ENCODE measurements around the gene MMD2.
A peak's percentile ranks its signal among the peaks of the same experiment; 100 is the strongest.
"Not testable (repeated sequence)": the region's sequence is repeated elsewhere in the genome, so short reads cannot be mapped to it uniquely, and the experiment has no call there.

The MMD2 gene

GRCh38 chr7:4958477-4959301 lies at the start of gene MMD2:
Gene MMD2 (minus strand): TSS chr7:4959187. CDS start chr7:4959017, 170 bp downstream.
- DNase-seq (ENCODE audit: low read depth), result no peak

- DNase-seq (ENCODE audit: low read depth), result no peak
Observed at GRCh38 chr7:5005066-5005465, 46.1 kb upstream of the MMD2 start.

- DNase-seq (ENCODE audit: low read depth), result no peak
Observed at GRCh38 chr7:5001911-5002310, 42.9 kb upstream of the MMD2 start.

DNA sequence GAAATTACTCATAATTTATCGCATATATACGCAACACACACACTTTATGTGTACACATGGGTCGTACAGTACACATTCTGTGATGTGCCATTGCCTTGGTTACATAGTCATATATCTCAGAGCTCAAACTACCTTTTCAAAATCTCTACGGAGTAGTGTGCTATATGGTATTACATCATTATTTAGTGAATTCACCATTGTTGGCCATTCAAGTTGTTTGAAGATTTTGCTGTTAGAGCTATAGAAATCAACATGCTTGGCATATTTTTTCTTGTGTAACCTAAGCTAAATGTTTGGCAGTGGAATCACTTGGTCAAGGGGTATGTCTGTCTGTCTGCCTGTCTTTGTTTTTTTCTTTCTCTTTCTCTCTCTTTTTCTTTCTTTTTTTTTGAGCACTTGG lies 42.0 kb upstream of the MMD2 start:
- no peak for DNase-seq (ENCODE audit: low read depth)

- no peak for DNase-seq (ENCODE audit: low read depth)
Observed at GRCh38 chr7:4999369-4999950, 40.5 kb upstream of the MMD2 start.

- no peak for DNase-seq (ENCODE audit: low read depth)
Observed at GRCh38 chr7:4998910-4999309, 39.9 kb upstream of the MMD2 start.

DNA sequence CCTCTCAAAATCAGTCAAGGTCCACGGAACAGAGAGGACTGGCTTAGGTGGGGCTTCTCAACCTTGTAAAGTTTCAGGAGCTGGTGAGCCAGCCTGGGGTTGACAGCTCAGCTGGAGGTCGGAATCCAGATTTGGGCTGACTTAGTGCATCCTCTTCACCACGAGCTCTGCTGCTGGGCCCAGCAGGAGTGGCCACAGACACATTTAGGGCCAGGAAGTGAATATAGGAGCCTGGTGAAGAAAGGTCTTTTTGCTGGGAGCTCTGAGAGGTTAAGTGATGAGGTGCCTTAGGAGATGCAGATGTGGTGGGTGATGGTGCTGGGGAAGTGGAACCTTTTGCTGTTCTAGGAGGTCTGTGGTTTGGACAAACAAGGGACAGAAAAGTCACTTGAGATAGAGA lies 39.3 kb upstream of the MMD2 start:
- DNase-seq (ENCODE audit: low read depth), result no peak

DNA sequence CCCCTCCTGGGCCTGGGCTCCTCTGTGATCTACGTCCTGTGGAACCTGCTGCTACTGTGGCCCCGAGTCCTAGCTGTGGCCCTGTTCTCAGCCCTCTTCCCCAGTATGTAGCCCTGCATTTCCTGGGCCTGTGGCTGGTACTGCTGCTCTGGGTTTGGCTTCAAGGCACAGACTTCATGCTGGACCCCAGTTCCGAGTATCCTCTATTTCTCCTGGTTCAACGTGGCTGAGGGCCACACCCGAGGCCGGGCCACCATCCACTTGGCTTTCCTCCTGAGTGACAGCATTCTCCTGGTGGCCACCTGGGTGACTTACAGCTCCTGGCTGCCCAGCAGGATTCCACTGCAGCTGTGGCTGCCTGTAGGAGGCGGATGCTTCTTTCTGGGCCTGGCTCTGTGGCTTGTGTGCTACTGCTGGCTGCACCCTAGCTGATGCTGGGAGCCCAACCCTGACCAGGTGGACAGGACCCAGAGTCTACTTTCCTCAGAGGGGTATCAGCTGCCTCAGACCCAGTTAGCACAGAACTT lies 37.8 kb upstream of the MMD2 start:
- no peak for DNase-seq (ENCODE audit: low read depth)

GRCh38 chr7:4995429-4995969 lies 36.5 kb upstream of the MMD2 start:
- DNase-seq (ENCODE audit: low read depth), result no peak

- no peak for DNase-seq (ENCODE audit: low read depth)
Observed at GRCh38 chr7:4993471-4993870, 34.5 kb upstream of the MMD2 start.

- DNase-seq (ENCODE audit: low read depth), result not testable (repeated sequence)
Observed at GRCh38 chr7:4982741-4983140, 23.8 kb upstream of the MMD2 start.

GRCh38 chr7:4981295-4981890 lies 22.4 kb upstream of the MMD2 start:
- DNase-seq (ENCODE audit: low read depth), result not testable (repeated sequence)

GRCh38 chr7:4975626-4976025 lies 16.6 kb upstream of the MMD2 start:
- DNase-seq (ENCODE audit: low read depth), result not testable (repeated sequence)

DNA sequence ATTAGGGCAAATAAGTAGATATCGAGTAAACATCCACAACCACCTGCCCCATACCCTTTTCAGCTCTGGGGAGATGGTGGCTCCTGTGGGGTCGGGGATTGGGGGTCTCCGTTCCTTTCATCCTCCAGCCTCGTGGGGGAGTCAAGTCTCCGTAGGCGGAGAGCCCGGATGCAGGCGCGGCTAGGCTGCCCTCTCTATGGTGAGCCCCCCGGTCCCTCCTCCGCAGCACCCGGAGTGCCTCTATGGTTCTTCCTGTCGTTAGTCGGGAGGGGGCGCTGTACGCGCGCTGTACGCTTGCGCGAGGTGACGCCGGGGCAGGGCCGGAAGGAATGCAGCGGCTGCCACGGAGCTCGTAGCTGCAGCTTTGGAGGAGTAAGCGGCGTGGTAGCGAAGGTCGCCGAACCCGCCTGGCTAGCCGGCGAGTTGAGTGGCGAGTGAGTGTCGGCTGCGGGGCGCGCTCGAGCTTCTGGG lies 14.8 kb upstream of the MMD2 start:
- peak; percentile 94 for DNase-seq (ENCODE audit: low read depth)

- not testable (repeated sequence) for DNase-seq (ENCODE audit: low read depth)
Observed at GRCh38 chr7:4972446-4972845, 13.5 kb upstream of the MMD2 start.

DNA sequence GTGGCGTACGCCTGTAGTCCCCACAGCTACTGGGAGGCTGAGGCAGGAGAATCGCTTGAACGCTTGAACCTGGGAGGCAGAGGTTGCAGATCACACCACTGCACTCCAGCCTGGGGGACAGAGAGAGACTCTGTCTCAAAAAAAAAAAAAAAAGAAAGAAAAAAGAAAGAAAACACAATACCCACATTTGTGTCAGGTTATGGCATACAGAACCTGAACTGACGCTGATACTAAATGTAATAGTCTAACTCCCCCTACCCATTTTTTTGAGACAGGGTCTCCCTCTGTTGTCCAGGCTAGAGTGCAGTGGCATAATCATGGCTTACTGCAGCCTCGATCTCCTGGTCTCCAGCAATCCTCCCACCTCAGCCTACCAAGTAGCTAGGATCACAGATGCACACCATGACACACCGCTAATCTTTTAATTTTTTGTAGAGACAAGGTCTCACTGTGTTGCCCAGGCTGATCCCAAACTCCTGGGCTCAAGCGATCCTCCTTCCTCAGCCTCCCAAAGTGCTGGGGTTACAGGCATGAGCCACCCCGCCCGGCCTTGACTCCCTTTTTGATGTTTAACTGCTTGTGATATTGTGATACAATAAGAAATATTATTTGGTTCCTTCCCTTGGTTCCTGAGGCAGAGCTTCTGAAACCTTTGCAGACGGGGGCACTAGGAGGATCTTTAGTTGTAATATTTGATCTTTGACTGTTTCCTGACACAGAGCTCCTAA lies 6.5 kb upstream of the MMD2 start:
- DNase-seq (ENCODE audit: low read depth), result no peak

DNA sequence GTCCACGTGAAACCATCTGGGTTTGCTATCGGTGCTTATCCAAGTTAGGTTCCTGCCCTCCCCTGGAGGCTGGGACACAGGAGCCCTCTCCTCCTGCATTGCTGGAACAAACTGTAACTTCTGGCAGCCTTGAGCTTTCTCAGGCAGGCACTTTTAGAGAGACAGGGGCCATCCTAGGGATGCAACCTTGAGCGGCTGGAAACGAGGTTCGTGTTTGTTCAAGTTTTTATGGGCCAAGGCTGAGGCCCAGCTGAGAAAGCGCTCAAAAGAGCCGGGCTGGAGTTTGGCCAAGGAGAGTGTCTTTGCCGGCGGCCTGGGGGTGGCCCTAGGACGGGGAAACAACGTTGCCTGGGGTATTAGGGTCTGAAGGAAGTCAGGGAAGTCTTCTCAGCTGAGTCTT lies 5.5 kb upstream of the MMD2 start:
- no peak for DNase-seq (ENCODE audit: low read depth)

DNA sequence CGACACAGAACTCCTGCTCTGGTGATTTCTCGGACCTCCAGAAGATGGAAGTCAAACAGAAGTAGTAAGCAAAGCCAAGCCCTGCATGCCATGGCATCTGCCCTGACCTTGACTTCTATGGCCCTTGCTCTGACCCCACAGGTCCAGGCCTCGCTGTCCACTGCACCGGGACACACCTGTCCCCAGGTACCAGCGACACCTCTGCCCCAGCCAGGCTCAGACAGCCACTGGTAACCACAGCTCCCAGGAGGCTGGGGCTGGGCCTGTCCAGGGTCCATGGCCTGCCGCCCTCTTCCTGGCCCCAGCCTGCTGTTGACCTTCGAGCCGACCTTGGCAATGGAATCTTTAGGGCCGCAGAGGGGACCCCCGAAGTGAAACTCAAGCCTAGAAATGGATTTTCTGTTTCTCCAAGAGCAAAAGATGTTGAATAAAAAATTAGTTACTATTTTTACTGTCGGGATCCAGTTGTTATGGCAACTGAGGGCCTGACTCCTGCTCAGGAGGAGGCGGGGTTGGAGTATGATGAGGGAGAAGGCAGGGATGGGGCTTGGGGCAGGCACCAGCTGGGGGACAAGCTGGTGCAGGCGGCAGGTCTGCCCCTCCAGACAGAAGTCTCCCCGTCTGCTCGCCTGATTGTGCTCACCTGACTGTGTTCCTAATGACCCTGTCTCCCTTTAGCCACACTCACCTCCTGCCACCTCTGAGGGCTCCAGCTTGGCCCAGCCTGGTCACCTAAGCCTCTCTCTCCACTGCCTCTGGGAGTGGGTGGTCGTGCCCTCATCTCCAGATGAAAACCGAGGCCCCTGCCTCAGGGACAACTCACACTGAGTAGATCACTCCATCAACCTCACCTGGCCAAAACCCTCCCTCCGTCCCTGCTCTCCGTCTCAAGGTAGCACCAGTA lies 4.1 kb upstream of the MMD2 start:
- no peak for DNase-seq (ENCODE audit: low read depth)

GRCh38 chr7:4960363-4960762 lies 1.4 kb upstream of the MMD2 start:
- DNase-seq (ENCODE audit: low read depth), result no peak

DNA sequence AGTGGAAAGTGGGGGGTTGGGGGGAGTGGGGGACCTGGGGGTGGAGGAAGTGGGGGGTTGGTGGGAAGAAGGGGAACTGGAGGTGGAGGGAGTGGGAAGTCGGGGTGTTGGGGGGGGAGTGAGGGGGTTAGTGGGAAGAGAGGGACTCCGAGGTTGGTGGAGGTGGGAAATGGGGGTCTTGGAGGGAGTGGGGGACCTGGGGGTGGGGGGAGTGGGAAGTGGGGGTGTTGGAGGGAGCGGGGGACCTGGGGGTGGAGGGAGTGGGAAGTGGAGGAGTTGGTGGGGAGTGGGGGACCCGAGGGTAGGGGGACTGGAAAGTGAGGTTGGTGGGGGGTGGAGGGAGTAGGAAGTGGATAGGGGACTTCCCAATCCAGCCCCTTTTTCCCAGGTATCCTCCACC lies 906 bp upstream of the MMD2 start:
- no peak for DNase-seq (ENCODE audit: low read depth)

- DNase-seq (ENCODE audit: low read depth), result no peak
Observed at GRCh38 chr7:4959306-4959705, 319 bp upstream of the MMD2 start.

Measured in ELR (cell line).